Panc1 (cell line): ENCODE measurements around the gene DELE1. TPM values are rescaled to one million over a fixed set of nuclear protein-coding genes. Genes with fewer than 3 reads are reported as not detected.

Experiments used
- ATAC-seq: fragments of 200-7000 bp; cut with Tn5 transposase; 2 replicates; pipeline ENCODE4 v1.9.1; 2020; ENCODE audit warnings: mild to moderate bottlenecking, moderate library complexity
- BruUV-seq: library from RNA; stranded (reverse); fragments of 400-500 nt; replicated peaks from 2 replicates; lab custom pipeline; 2021; lab: Mats Ljungman, UMichigan
- CTCF ChIA-PET: fragments of 300-600 bp; sonication (Branson Sonifier 250); formaldehyde crosslinking; loops from one replicate; lab custom pipeline; 2022; ENCODE audit warnings: antibody characterized with exemption; lab: Charles Lee
- POLR2A ChIA-PET: fragments of 300-600 bp; sonication (Branson Sonifier 250); formaldehyde crosslinking; loops from one replicate; lab custom pipeline; 2022; ENCODE audit warnings: antibody characterized with exemption; lab: Charles Lee
- DNase-seq: peaks from one replicate; pipeline ENCODE4 v3.0.0-alpha.2; 2010; ENCODE audit warnings: low read depth, low spot score
- H3K27ac ChIP-seq: 2 replicates; pipeline ENCODE4 v1.5.1; 2011; ENCODE audit warnings: mild to moderate bottlenecking, low read length, inconsistent platforms
- H3K27me3 ChIP-seq: fragments of 200-500 bp; sonication (Bioruptor generic); 2 replicates; pipeline ENCODE4 v1.6.0; 2014; ENCODE audit warnings: low read length, inconsistent platforms; ENCODE audit not compliant: control insufficient read depth, insufficient read depth
- H3K36me3 ChIP-seq: fragments of 200-500 bp; sonication (Bioruptor generic); 2 replicates; pipeline ENCODE4 v1.5.1; 2014; ENCODE audit warnings: inconsistent platforms, mild to moderate bottlenecking, low read length, moderate library complexity; ENCODE audit not compliant: control insufficient read depth, insufficient read depth
- H3K4me1 ChIP-seq: 2 replicates; pipeline ENCODE4 v1.5.1; 2011; ENCODE audit warnings: inconsistent platforms, mild to moderate bottlenecking, low read length, moderate library complexity; ENCODE audit not compliant: control insufficient read depth, insufficient read depth
- H3K4me3 ChIP-seq, 2 experiments: 2 replicates each; pipeline ENCODE4 v1.5.1; 2011 to 2012; ENCODE audit warnings: low read depth in 2 of 2, low read length in 2 of 2, mild to moderate bottlenecking in 2 of 2, inconsistent platforms in 1 of 2, moderate library complexity in 1 of 2
- H3K9me3 ChIP-seq: fragments of 200-500 bp; sonication (Bioruptor generic); 2 replicates; pipeline ENCODE4 v1.5.1; 2014; ENCODE audit warnings: low read depth, mild to moderate bottlenecking, inconsistent platforms, low read length, moderate library complexity; ENCODE audit not compliant: control insufficient read depth, insufficient read depth
- POLR2AphosphoS5 ChIP-seq: IDR thresholded peaks from 2 replicates; pipeline ENCODE4 v1.6.1; 2012; ENCODE audit warnings: mild to moderate bottlenecking, low read depth, low read length, moderate library complexity
- SIN3A ChIP-seq: IDR thresholded peaks from 2 replicates; pipeline ENCODE4 v1.6.1; 2012; ENCODE audit warnings: low read depth, mild to moderate bottlenecking, low read length, moderate library complexity, borderline replicate concordance; ENCODE audit not compliant: insufficient read depth
- TCF7L2 ChIP-seq: IDR thresholded peaks from 2 replicates; pipeline ENCODE4 v1.6.1; 2011; ENCODE audit warnings: mild to moderate bottlenecking, low read depth, low read length, inconsistent platforms
- in situ Hi-C: cut with HindIII; loops from 2 replicates; pipeline ENCODE4 v1.10.0; 2016; ENCODE audit warnings: low sequenced_read_pairs, low pct_unique_long_range_greater_than_20kb
- intact Hi-C: fragments of 100-400 bp; cut with micrococcal nuclease; formaldehyde crosslinking; loops from one replicate; pipeline ENCODE4 v1.10.0; 2022; ENCODE audit not compliant: unreplicated experiment
- total RNA-seq: library from RNA; stranded (reverse); gene quantifications from one replicate; pipeline ENCODE4 v1.2.1, GENCODE V29; 2021; ENCODE audit not compliant: unreplicated experiment
- TF ChIP-seq, protein P1 (sequence below): fragments of 450-650 bp; IDR thresholded peaks from 2 replicates; pipeline ENCODE4 v1.5.1; 2017; ENCODE audit warnings: mild to moderate bottlenecking
- TF ChIP-seq, protein P2 (sequence below), 2 experiments: IDR thresholded peaks; 2 replicates each; pipeline ENCODE4 v1.6.1; 2011 to 2012; ENCODE audit warnings: low read depth in 2 of 2, control low read depth in 1 of 2, low read length in 1 of 2, mild to moderate bottlenecking in 1 of 2, moderate library complexity in 1 of 2; ENCODE audit not compliant: insufficient read depth in 1 of 2

The DELE1 gene
- total RNA-seq, 1 experiment from 2014 or later: 78.4 TPM

DNA sequence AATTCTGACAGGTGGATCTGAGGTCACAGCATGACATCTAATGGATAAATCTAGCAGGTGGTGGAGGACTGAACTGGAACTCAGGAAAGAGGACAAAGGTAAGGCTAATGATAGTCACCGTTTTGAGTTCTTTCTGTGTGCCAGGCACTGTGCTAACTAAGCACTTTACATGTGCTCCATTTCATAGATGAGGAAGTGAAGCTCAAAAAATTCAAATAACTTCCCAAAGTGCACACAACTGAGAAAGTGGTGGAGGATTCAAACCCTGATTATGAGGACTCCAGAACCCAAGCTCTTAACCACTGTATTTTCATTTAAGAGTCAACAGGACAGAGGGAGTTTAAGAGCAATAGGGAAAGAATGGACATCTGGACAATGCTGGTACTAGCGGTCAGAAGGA lies 7.1 kb upstream of the DELE1 start:
- Histone ChIP-seq H3K36me3 (no peaks in the 10 kb centered on the region), H3K4me3 (no peak overlapping the region), H3K4me1 (0 out of 2 replicates have a peak, but pooled peaks cover 3% of the 10 kb centered on the region), H3K9me3 (no peaks in the 10 kb centered on the region), H3K27me3 (no peaks in the 10 kb centered on the region), H3K27ac (no peak overlapping the region)
- ChIA-PET CTCF (no interaction called here), POLR2A (no interaction called here)
- DNase-seq (no peak), ATAC-seq (no peak)
- no TSS peak for BruUV-seq
- TF ChIP-seq, protein P1, sequence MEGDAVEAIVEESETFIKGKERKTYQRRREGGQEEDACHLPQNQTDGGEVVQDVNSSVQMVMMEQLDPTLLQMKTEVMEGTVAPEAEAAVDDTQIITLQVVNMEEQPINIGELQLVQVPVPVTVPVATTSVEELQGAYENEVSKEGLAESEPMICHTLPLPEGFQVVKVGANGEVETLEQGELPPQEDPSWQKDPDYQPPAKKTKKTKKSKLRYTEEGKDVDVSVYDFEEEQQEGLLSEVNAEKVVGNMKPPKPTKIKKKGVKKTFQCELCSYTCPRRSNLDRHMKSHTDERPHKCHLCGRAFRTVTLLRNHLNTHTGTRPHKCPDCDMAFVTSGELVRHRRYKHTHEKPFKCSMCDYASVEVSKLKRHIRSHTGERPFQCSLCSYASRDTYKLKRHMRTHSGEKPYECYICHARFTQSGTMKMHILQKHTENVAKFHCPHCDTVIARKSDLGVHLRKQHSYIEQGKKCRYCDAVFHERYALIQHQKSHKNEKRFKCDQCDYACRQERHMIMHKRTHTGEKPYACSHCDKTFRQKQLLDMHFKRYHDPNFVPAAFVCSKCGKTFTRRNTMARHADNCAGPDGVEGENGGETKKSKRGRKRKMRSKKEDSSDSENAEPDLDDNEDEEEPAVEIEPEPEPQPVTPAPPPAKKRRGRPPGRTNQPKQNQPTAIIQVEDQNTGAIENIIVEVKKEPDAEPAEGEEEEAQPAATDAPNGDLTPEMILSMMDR: no peak
- TF ChIP-seq TCF7L2 (no peak), SIN3A (no peak), POLR2AphosphoS5 (no peak)
- TF ChIP-seq, protein P2, sequence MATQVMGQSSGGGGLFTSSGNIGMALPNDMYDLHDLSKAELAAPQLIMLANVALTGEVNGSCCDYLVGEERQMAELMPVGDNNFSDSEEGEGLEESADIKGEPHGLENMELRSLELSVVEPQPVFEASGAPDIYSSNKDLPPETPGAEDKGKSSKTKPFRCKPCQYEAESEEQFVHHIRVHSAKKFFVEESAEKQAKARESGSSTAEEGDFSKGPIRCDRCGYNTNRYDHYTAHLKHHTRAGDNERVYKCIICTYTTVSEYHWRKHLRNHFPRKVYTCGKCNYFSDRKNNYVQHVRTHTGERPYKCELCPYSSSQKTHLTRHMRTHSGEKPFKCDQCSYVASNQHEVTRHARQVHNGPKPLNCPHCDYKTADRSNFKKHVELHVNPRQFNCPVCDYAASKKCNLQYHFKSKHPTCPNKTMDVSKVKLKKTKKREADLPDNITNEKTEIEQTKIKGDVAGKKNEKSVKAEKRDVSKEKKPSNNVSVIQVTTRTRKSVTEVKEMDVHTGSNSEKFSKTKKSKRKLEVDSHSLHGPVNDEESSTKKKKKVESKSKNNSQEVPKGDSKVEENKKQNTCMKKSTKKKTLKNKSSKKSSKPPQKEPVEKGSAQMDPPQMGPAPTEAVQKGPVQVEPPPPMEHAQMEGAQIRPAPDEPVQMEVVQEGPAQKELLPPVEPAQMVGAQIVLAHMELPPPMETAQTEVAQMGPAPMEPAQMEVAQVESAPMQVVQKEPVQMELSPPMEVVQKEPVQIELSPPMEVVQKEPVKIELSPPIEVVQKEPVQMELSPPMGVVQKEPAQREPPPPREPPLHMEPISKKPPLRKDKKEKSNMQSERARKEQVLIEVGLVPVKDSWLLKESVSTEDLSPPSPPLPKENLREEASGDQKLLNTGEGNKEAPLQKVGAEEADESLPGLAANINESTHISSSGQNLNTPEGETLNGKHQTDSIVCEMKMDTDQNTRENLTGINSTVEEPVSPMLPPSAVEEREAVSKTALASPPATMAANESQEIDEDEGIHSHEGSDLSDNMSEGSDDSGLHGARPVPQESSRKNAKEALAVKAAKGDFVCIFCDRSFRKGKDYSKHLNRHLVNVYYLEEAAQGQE (IDR thresholded peaks at IDR 0.05; ENCODE audit: insufficient read depth in 1 of 2, low read depth in 2 of 2, low read length in 1 of 2): no peak
- intact Hi-C loops: no loop called here
- in situ Hi-C loops: no loop called here

DNA sequence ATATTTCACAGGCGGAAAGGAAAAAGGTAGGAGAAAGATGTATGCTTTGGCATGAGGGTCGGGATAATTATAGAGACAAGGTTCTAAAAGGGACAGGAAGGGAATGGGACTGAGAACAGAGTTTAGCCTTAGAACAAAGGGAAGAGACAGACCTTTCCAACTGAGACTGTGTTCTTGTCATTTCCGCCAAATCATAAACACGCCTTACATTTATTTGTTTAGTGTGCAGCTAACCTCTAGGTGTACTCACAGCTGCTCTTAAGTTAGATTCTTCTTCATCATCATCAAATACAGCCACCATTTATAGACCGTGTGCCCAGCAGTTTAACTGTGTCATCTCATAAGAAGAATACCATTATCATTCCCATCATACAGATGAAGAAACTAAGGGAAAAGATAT lies 5.9 kb upstream of the DELE1 start:
- no peak overlapping the region for H3K4me3 ChIP-seq
- no TSS peak for BruUV-seq
- H3K4me1 ChIP-seq: peaks cover 6% of the 10 kb centered on the region; the same call in 1 of the 2 replicates
- no peaks in the 10 kb centered on the region for H3K27me3 ChIP-seq
- in situ Hi-C loops: no loop called here
- CTCF ChIA-PET: interaction anchor here (0.6 kb wide), 1 partner anchor 28 kb away, joined by 6 read pairs; no protein-coding TSS in a partner anchor
- no peak for DNase-seq
- ATAC-seq: no peak
- TF ChIP-seq SIN3A: no peak
- no peak for TF ChIP-seq TCF7L2
- no peak for TF ChIP-seq POLR2AphosphoS5
- TF ChIP-seq, protein P2 (IDR thresholded peaks at IDR 0.05; ENCODE audit: insufficient read depth in 1 of 2, low read depth in 2 of 2, low read length in 1 of 2): no peak
- TF ChIP-seq, protein P1: no peak
- H3K36me3 ChIP-seq: no peaks in the 10 kb centered on the region
- POLR2A ChIA-PET: no interaction called here
- no peaks in the 10 kb centered on the region for H3K9me3 ChIP-seq
- no peak overlapping the region for H3K27ac ChIP-seq
- intact Hi-C loops: no loop called here
